A673 (cell line): Measurements from ENCODE around the gene CACNA2D1. TPM values are rescaled to one million over a fixed set of nuclear protein-coding genes. Genes with fewer than 3 reads are reported as not detected.

Experiments used
- BruUV-seq: library from RNA; stranded (reverse); fragments of 400-500 nt; replicated peaks from 2 replicates; lab custom pipeline; 2021; lab: Mats Ljungman, UMichigan
- CTCF ChIA-PET: fragments of 300-600 bp; sonication (Branson Sonifier 250); formaldehyde crosslinking; loops from one replicate; lab custom pipeline; 2022; ENCODE audit warnings: antibody characterized with exemption; lab: Charles Lee
- POLR2A ChIA-PET: fragments of 300-600 bp; sonication (Branson Sonifier 250); formaldehyde crosslinking; loops from one replicate; lab custom pipeline; 2022; ENCODE audit warnings: antibody characterized with exemption; ENCODE audit not compliant: low non-redundant PET; lab: Charles Lee
- DNase-seq: peaks from one replicate; pipeline ENCODE4 v3.0.0-alpha.2; 2015; ENCODE audit warnings: low spot score
- H3K27ac ChIP-seq: fragments of 200-600 bp; sonication (generic); 2 replicates; pipeline ENCODE4 v1.5.1; 2016; ENCODE audit warnings: mixed run types, low read depth, mild to moderate bottlenecking, mixed read lengths, antibody characterized with exemption, low read length; ENCODE audit not compliant: poor library complexity, severe bottlenecking
- H3K27me3 ChIP-seq: fragments of 200-600 bp; sonication (generic); replicated peaks from 2 replicates; pipeline ENCODE4 v1.6.1; 2017; ENCODE audit warnings: mixed run types, low read depth, mild to moderate bottlenecking, mixed read lengths, antibody characterized with exemption, low read length; ENCODE audit not compliant: insufficient read depth, poor library complexity
- H3K36me3 ChIP-seq: fragments of 200-600 bp; sonication (generic); 2 replicates; pipeline ENCODE4 v1.6.1; 2016; ENCODE audit warnings: mixed run types, mild to moderate bottlenecking, mixed read lengths, antibody characterized with exemption, low read length; ENCODE audit not compliant: insufficient read depth, poor library complexity, severe bottlenecking
- H3K4me1 ChIP-seq: fragments of 200-600 bp; sonication (generic); 2 replicates; pipeline ENCODE4 v1.6.1; 2017; ENCODE audit warnings: mixed run types, mild to moderate bottlenecking, mixed read lengths, antibody characterized with exemption, low read length; ENCODE audit not compliant: insufficient read depth, poor library complexity, severe bottlenecking
- H3K4me3 ChIP-seq: fragments of 200-600 bp; sonication (generic); 2 replicates; pipeline ENCODE4 v1.5.1; 2016; ENCODE audit warnings: low read depth, mixed run types, mild to moderate bottlenecking, mixed read lengths, low read length; ENCODE audit not compliant: poor library complexity, severe bottlenecking
- H3K9me3 ChIP-seq: fragments of 200-600 bp; sonication (generic); 2 replicates; pipeline ENCODE4 v1.6.1; 2016; ENCODE audit warnings: mixed run types, low read depth, mild to moderate bottlenecking, mixed read lengths, antibody characterized with exemption, low read length; ENCODE audit not compliant: poor library complexity, severe bottlenecking
- EZH2 ChIP-seq: fragments of 200-600 bp; sonication (generic); IDR thresholded peaks from 2 replicates; pipeline ENCODE4 v1.6.1; 2017; ENCODE audit warnings: borderline replicate concordance, low read depth, mild to moderate bottlenecking, mixed read lengths, antibody characterized with exemption, low read length; ENCODE audit not compliant: poor library complexity, severe bottlenecking
- intact Hi-C: fragments of 100-400 bp; cut with micrococcal nuclease; formaldehyde crosslinking; loops from one replicate; pipeline ENCODE4 v1.10.0; 2022; ENCODE audit not compliant: unreplicated experiment
- total RNA-seq: library from RNA; stranded (reverse); gene quantifications from 2 replicates; pipeline ENCODE4 v1.2.3, GENCODE V29; 2021
- TF ChIP-seq, protein P1 (sequence below): fragments of 300-800, 200-600 bp; sonication (generic); conservative IDR thresholded peaks from 2 replicates; pipeline ENCODE4 v1.5.1; 2017; ENCODE audit warnings: low read depth, mild to moderate bottlenecking, antibody characterized with exemption, low read length, moderate library complexity, mixed read lengths

CACNA2D1 gene
- total RNA-seq, 1 experiment from 2014 or later = 49.1 TPM

- DNase-seq = no peak
- no peak overlapping the region for H3K27ac ChIP-seq
- H3K4me1 ChIP-seq = no peaks in the 10 kb centered on the region
- H3K36me3 ChIP-seq = no peaks in the 10 kb centered on the region
- BruUV-seq = no TSS peak
- TF ChIP-seq, protein P1, sequence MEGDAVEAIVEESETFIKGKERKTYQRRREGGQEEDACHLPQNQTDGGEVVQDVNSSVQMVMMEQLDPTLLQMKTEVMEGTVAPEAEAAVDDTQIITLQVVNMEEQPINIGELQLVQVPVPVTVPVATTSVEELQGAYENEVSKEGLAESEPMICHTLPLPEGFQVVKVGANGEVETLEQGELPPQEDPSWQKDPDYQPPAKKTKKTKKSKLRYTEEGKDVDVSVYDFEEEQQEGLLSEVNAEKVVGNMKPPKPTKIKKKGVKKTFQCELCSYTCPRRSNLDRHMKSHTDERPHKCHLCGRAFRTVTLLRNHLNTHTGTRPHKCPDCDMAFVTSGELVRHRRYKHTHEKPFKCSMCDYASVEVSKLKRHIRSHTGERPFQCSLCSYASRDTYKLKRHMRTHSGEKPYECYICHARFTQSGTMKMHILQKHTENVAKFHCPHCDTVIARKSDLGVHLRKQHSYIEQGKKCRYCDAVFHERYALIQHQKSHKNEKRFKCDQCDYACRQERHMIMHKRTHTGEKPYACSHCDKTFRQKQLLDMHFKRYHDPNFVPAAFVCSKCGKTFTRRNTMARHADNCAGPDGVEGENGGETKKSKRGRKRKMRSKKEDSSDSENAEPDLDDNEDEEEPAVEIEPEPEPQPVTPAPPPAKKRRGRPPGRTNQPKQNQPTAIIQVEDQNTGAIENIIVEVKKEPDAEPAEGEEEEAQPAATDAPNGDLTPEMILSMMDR = no peak
- no peak for TF ChIP-seq EZH2
- intact Hi-C loops = no loop called here
- no peaks in the 10 kb centered on the region for H3K27me3 ChIP-seq
- no peak overlapping the region for H3K4me3 ChIP-seq
- ChIA-PET CTCF (no interaction called here), POLR2A (no interaction called here)
- H3K9me3 ChIP-seq = no peaks in the 10 kb centered on the region
Measured at GRCh38 chr7:82071468-82071867, 372.1 kb downstream of the CACNA2D1 start.

GRCh38 chr7:82067628-82068264 lies 375.8 kb downstream of the CACNA2D1 start:
- Histone ChIP-seq H3K27ac (no peak overlapping the region), H3K4me1 (no peaks in the 10 kb centered on the region), H3K36me3 (no peaks in the 10 kb centered on the region), H3K9me3 (no peaks in the 10 kb centered on the region), H3K27me3 (no peaks in the 10 kb centered on the region), H3K4me3 (no peak overlapping the region)
- TF ChIP-seq, protein P1 = no peak
- TF ChIP-seq EZH2 = no peak
- BruUV-seq = no TSS peak
- DNase-seq = no peak
- POLR2A ChIA-PET = no interaction called here
- intact Hi-C loops = no loop called here
- CTCF ChIA-PET = no interaction called here

DNA sequence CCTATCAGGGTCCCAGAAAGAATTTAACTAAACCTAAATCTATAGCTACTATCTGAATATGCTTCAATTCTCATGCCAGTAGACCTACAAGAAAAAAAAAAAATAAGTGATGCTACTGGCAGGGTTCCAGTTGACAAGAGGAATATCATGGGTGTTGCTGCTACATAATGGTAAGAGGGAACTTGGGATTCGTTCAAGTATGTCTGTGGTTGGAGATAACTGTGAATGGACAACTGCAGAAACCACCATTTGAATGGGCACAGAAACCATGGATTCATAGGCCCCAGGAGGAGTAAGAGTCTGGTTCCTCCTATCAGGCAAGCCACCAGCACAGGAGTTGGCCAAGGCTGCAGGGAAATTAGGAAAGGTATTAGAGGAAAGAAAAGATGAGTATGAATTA lies 386.1 kb downstream of the CACNA2D1 start:
- ChIA-PET POLR2A (no interaction called here), CTCF (no interaction called here)
- H3K4me3 ChIP-seq = no peak overlapping the region
- H3K4me1 ChIP-seq = peaks cover 1% of the 10 kb centered on the region
- no peaks in the 10 kb centered on the region for H3K27me3 ChIP-seq
- intact Hi-C loops = loop anchor here (10.0 kb wide), 1 partner anchor 87 kb away; no protein-coding TSS in a partner anchor
- TF ChIP-seq EZH2 = no peak
- TF ChIP-seq, protein P1 = no peak
- H3K36me3 ChIP-seq = no peaks in the 10 kb centered on the region
- no TSS peak for BruUV-seq
- H3K9me3 ChIP-seq = no peaks in the 10 kb centered on the region
- DNase-seq = no peak
- no peak overlapping the region for H3K27ac ChIP-seq
